Activated gamma-delta T cell treated with Interleukin-2 at 50 U/mL for 16 hours (primary cell): Measurements from ENCODE around the gene NES.

ENCODE experiments used
- DNase-seq: peaks from one replicate; pipeline ENCODE4 v3.0.0-alpha.2; 2020

Gene NES

GRCh38 chr1:156662005-156662799 is 15.0 kb downstream of the NES start:
- DNase-seq, result no peak

- DNase-seq, result no peak
Measured at GRCh38 chr1:156660752-156661112, 16.5 kb downstream of the NES start.

- peak; percentile 88 for DNase-seq
Measured at GRCh38 chr1:156659988-156660751, 17.0 kb downstream of the NES start.

GRCh38 chr1:156659661-156659987 is 17.6 kb downstream of the NES start:
- no peak for DNase-seq

GRCh38 chr1:156658945-156659574 is 18.1 kb downstream of the NES start:
- no peak for DNase-seq

GRCh38 chr1:156658496-156658895 is 18.7 kb downstream of the NES start:
- no peak for DNase-seq

- DNase-seq, result no peak
Measured at GRCh38 chr1:156657741-156658319, 19.4 kb downstream of the NES start.

- peak; percentile 63 for DNase-seq
Measured at GRCh38 chr1:156656806-156657740, 20.1 kb downstream of the NES start.

- no peak for DNase-seq
Measured at GRCh38 chr1:156655904-156656516, 21.2 kb downstream of the NES start.

GRCh38 chr1:156655151-156655903 is 21.9 kb downstream of the NES start:
- no peak for DNase-seq

- no peak for DNase-seq
Measured at GRCh38 chr1:156654700-156655099, 22.5 kb downstream of the NES start.

- DNase-seq, result no peak
Measured at GRCh38 chr1:156652992-156653355, 24.2 kb downstream of the NES start.

GRCh38 chr1:156652131-156652991 is 24.8 kb downstream of the NES start:
- DNase-seq, result no peak

- no peak for DNase-seq
Measured at GRCh38 chr1:156648951-156649350, 28.3 kb downstream of the NES start.

GRCh38 chr1:156648496-156648895 is 28.7 kb downstream of the NES start:
- no peak for DNase-seq

GRCh38 chr1:156647351-156647750 is 29.9 kb downstream of the NES start:
- no peak for DNase-seq

- no peak for DNase-seq
Measured at GRCh38 chr1:156646738-156647211, 30.4 kb downstream of the NES start.

- DNase-seq, result no peak
Measured at GRCh38 chr1:156645666-156646065, 31.5 kb downstream of the NES start.

GRCh38 chr1:156645056-156645455 is 32.2 kb downstream of the NES start:
- DNase-seq, result no peak

- DNase-seq, result no peak
Measured at GRCh38 chr1:156644640-156645039, 32.6 kb downstream of the NES start.
